Measurements from ENCODE around the gene CMYA5. TPM values are rescaled to one million over a fixed set of nuclear protein-coding genes. Genes with fewer than 3 reads are reported as not detected.
"Not testable (repeated sequence)": the region's sequence is repeated elsewhere in the genome, so short reads cannot be mapped to it uniquely, and the experiment has no call there.

Gene CMYA5
- total RNA-seq, 2 experiments from 2014 or later, result 0.05 to 0.07 TPM

- intact Hi-C loops (cut with micrococcal nuclease), result no loop called here
Measured at GRCh38 chr5:79756076-79756475, 66.4 kb downstream of the CMYA5 start.

GRCh38 chr5:79759436-79759835 lies 69.8 kb downstream of the CMYA5 start:
- peaks cover 9% of the 10 kb centered on the region for H3K4me1 Mint-ChIP-seq (ENCODE audit: low read depth)
- CTCF ChIA-PET, result interaction anchor here (0.6 kb wide), 1 partner anchor 52 kb away, joined by 4 read pairs; no protein-coding TSS in a partner anchor
- no peaks in the 10 kb centered on the region for H3K27me3 Mint-ChIP-seq (ENCODE audit: low read depth)
- H3K4me3 Mint-ChIP-seq, result no peak overlapping the region
- H3K36me3 Mint-ChIP-seq (ENCODE audit: low read depth), result no peaks in the 10 kb centered on the region
- intact Hi-C loops (cut with micrococcal nuclease), result no loop called here
- H3K9me3 Mint-ChIP-seq, result peaks cover 2% of the 10 kb centered on the region
- DNase-seq, result no peak
- no peak overlapping the region for H3K27ac Mint-ChIP-seq

More at GRCh38 chr5:79756076-79756475, 66.4 kb downstream of the CMYA5 start:
- CTCF ChIA-PET, result no interaction called here
- no peak for DNase-seq
- H3K36me3 Mint-ChIP-seq (ENCODE audit: low read depth), result no peaks in the 10 kb centered on the region
- H3K9me3 Mint-ChIP-seq, result no peaks in the 10 kb centered on the region
- H3K27ac Mint-ChIP-seq, result no peak overlapping the region
- peaks cover 4% of the 10 kb centered on the region for H3K27me3 Mint-ChIP-seq (ENCODE audit: low read depth)
- peaks cover 9% of the 10 kb centered on the region for H3K4me1 Mint-ChIP-seq (ENCODE audit: low read depth)
- no peak overlapping the region for H3K4me3 Mint-ChIP-seq

GRCh38 chr5:79759848-79760247 lies 70.2 kb downstream of the CMYA5 start:
- no peak for DNase-seq
- H3K4me1 Mint-ChIP-seq (ENCODE audit: low read depth), result peaks cover 9% of the 10 kb centered on the region
- CTCF ChIA-PET, result interaction anchor here (0.6 kb wide), 1 partner anchor 53 kb away, joined by 4 read pairs; no protein-coding TSS in a partner anchor
- H3K27ac Mint-ChIP-seq, result no peak overlapping the region
- H3K9me3 Mint-ChIP-seq, result peaks cover 2% of the 10 kb centered on the region
- no peak overlapping the region for H3K4me3 Mint-ChIP-seq
- intact Hi-C loops (cut with micrococcal nuclease), result no loop called here
- H3K36me3 Mint-ChIP-seq (ENCODE audit: low read depth), result no peaks in the 10 kb centered on the region
- H3K27me3 Mint-ChIP-seq (ENCODE audit: low read depth), result no peaks in the 10 kb centered on the region

GRCh38 chr5:79762929-79763328 lies 73.3 kb downstream of the CMYA5 start:
- intact Hi-C loops (cut with micrococcal nuclease), result no loop called here
- peaks cover 14% of the 10 kb centered on the region for H3K9me3 Mint-ChIP-seq
- CTCF ChIA-PET, result no interaction called here

GRCh38 chr5:79764147-79764546 lies 74.5 kb downstream of the CMYA5 start:
- intact Hi-C loops (cut with micrococcal nuclease); H3K36me3 Mint-ChIP-seq (ENCODE audit: low read depth); H3K4me3 Mint-ChIP-seq; DNase-seq; CTCF ChIA-PET; H3K27me3 Mint-ChIP-seq (ENCODE audit: low read depth); H3K4me1 Mint-ChIP-seq (ENCODE audit: low read depth); H3K27ac Mint-ChIP-seq: not testable (repeated sequence)
- H3K9me3 Mint-ChIP-seq, result peaks cover 21% of the 10 kb centered on the region

More at GRCh38 chr5:79762929-79763328, 73.3 kb downstream of the CMYA5 start:
- Mint-ChIP-seq H3K4me1 (ENCODE audit: low read depth) (no peaks in the 10 kb centered on the region), H3K36me3 (ENCODE audit: low read depth) (no peaks in the 10 kb centered on the region), H3K27me3 (ENCODE audit: low read depth) (no peaks in the 10 kb centered on the region), H3K27ac (no peak overlapping the region), H3K4me3 (no peak overlapping the region)
- DNase-seq, result no peak

- intact Hi-C loops (cut with micrococcal nuclease), result loop anchor here (5.0 kb wide), 1 partner anchor 69 kb away; no protein-coding TSS in a partner anchor
Measured at GRCh38 chr5:79771387-79771786, 81.8 kb downstream of the CMYA5 start.

GRCh38 chr5:79772651-79773050 lies 83.0 kb downstream of the CMYA5 start:
- peaks cover 7% of the 10 kb centered on the region for H3K9me3 Mint-ChIP-seq
- intact Hi-C loops (cut with micrococcal nuclease), result loop anchor here (5.0 kb wide), 1 partner anchor 70 kb away; no protein-coding TSS in a partner anchor
- peaks cover 2% of the 10 kb centered on the region for H3K36me3 Mint-ChIP-seq (ENCODE audit: low read depth)

More at GRCh38 chr5:79771387-79771786, 81.8 kb downstream of the CMYA5 start:
- Mint-ChIP-seq H3K27me3 (ENCODE audit: low read depth) (no peaks in the 10 kb centered on the region), H3K36me3 (ENCODE audit: low read depth) (peaks cover 2% of the 10 kb centered on the region), H3K4me3 (no peak overlapping the region), H3K4me1 (ENCODE audit: low read depth) (no peaks in the 10 kb centered on the region), H3K9me3 (peaks cover 14% of the 10 kb centered on the region), H3K27ac (no peak overlapping the region)
- no peak for DNase-seq
- CTCF ChIA-PET, result interaction anchor here (0.6 kb wide), 1 partner anchor 29 kb away, joined by 3 read pairs; no protein-coding TSS in a partner anchor

GRCh38 chr5:79773612-79774011 lies 84.0 kb downstream of the CMYA5 start:
- no peaks in the 10 kb centered on the region for H3K4me1 Mint-ChIP-seq (ENCODE audit: low read depth)
- H3K27me3 Mint-ChIP-seq (ENCODE audit: low read depth), result no peaks in the 10 kb centered on the region

More at GRCh38 chr5:79772651-79773050, 83.0 kb downstream of the CMYA5 start:
- no peak for DNase-seq
- Mint-ChIP-seq H3K4me3 (no peak overlapping the region), H3K4me1 (ENCODE audit: low read depth) (no peaks in the 10 kb centered on the region), H3K27ac (no peak overlapping the region), H3K27me3 (ENCODE audit: low read depth) (no peaks in the 10 kb centered on the region)
- CTCF ChIA-PET, result interaction anchor here (0.5 to 1.6 kb wide), 2 partner anchors 29 to 218 kb away, joined by 3 read pairs; no protein-coding TSS in a partner anchor

GRCh38 chr5:79774171-79774854 lies 84.7 kb downstream of the CMYA5 start:
- peak; percentile 15 for DNase-seq
- H3K9me3 Mint-ChIP-seq, result no peaks in the 10 kb centered on the region
- no peaks in the 10 kb centered on the region for H3K27me3 Mint-ChIP-seq (ENCODE audit: low read depth)
- no peak overlapping the region for H3K27ac Mint-ChIP-seq
- intact Hi-C loops (cut with micrococcal nuclease), result loop anchor here (5.0 kb wide), 1 partner anchor 72 kb away; no protein-coding TSS in a partner anchor
- CTCF ChIA-PET, result interaction anchor here (1.0 to 1.6 kb wide), 4 partner anchors 31 to 94 kb away, joined by 3 read pairs; no protein-coding TSS in a partner anchor
- H3K4me1 Mint-ChIP-seq (ENCODE audit: low read depth), result no peaks in the 10 kb centered on the region
- H3K36me3 Mint-ChIP-seq (ENCODE audit: low read depth), result peaks cover 1% of the 10 kb centered on the region
- no peak overlapping the region for H3K4me3 Mint-ChIP-seq

More at GRCh38 chr5:79773612-79774011, 84.0 kb downstream of the CMYA5 start:
- Mint-ChIP-seq H3K4me3 (no peak overlapping the region), H3K36me3 (ENCODE audit: low read depth) (peaks cover 2% of the 10 kb centered on the region), H3K9me3 (peaks cover 4% of the 10 kb centered on the region), H3K27ac (no peak overlapping the region)
- CTCF ChIA-PET, result interaction anchor here (1.5 to 1.6 kb wide), 2 partner anchors 30 to 77 kb away, joined by 3 read pairs; no protein-coding TSS in a partner anchor
- intact Hi-C loops (cut with micrococcal nuclease), result loop anchor here (5.0 kb wide), 1 partner anchor 71 kb away; no protein-coding TSS in a partner anchor
- DNase-seq, result no peak

GRCh38 chr5:79774855-79775237 lies 85.2 kb downstream of the CMYA5 start:
- intact Hi-C loops (cut with micrococcal nuclease), result loop anchor here (5.0 kb wide), 1 partner anchor 73 kb away; no protein-coding TSS in a partner anchor
- no peak for DNase-seq
- Mint-ChIP-seq H3K36me3 (ENCODE audit: low read depth) (no peaks in the 10 kb centered on the region), H3K4me3 (no peak overlapping the region), H3K9me3 (no peaks in the 10 kb centered on the region), H3K27ac (no peak overlapping the region), H3K27me3 (ENCODE audit: low read depth) (no peaks in the 10 kb centered on the region), H3K4me1 (ENCODE audit: low read depth) (no peaks in the 10 kb centered on the region)
- CTCF ChIA-PET, result interaction anchor here (1.0 to 1.2 kb wide), 2 partner anchors 71 to 95 kb away, joined by 3 read pairs; no protein-coding TSS in a partner anchor

GRCh38 chr5:79784741-79785140 lies 95.1 kb downstream of the CMYA5 start:
- intact Hi-C loops (cut with micrococcal nuclease); H3K4me3 Mint-ChIP-seq; H3K27me3 Mint-ChIP-seq (ENCODE audit: low read depth); DNase-seq; H3K27ac Mint-ChIP-seq; H3K4me1 Mint-ChIP-seq (ENCODE audit: low read depth); H3K36me3 Mint-ChIP-seq (ENCODE audit: low read depth); H3K9me3 Mint-ChIP-seq; CTCF ChIA-PET: not testable (repeated sequence)

- peaks cover 3% of the 10 kb centered on the region for H3K9me3 Mint-ChIP-seq
- CTCF ChIA-PET, result interaction anchor here (0.6 kb wide), 1 partner anchor 221 kb away, joined by 4 read pairs; no protein-coding TSS in a partner anchor
- no peak overlapping the region for H3K4me3 Mint-ChIP-seq
Measured at GRCh38 chr5:79785983-79786382, 96.3 kb downstream of the CMYA5 start.

More at GRCh38 chr5:79785983-79786382, 96.3 kb downstream of the CMYA5 start:
- intact Hi-C loops (cut with micrococcal nuclease), result no loop called here
- H3K4me1 Mint-ChIP-seq (ENCODE audit: low read depth), result no peaks in the 10 kb centered on the region
- H3K27ac Mint-ChIP-seq, result no peak overlapping the region
- no peaks in the 10 kb centered on the region for H3K36me3 Mint-ChIP-seq (ENCODE audit: low read depth)
- DNase-seq, result no peak
- H3K27me3 Mint-ChIP-seq (ENCODE audit: low read depth), result peaks cover 6% of the 10 kb centered on the region

Data from activated naive CD4-positive, alpha-beta T cell treated with anti-CD3 and anti-CD28 coated beads for 36 hours (primary cell).